ENCODE data around the gene ACSS2.

The ACSS2 gene

GRCh38 chr20:34968042-34968775, 91.8 kb downstream of the ACSS2 start:
- ATAC-seq (ENCODE audit: insufficient read depth, low read depth) (no peak), DNase-seq (no peak)
- no peaks in the 10 kb centered on the region for H3K79me2 ChIP-seq (ENCODE audit: insufficient read depth, low read length)
- H3K9ac ChIP-seq (ENCODE audit: low read depth, low read length) = no peak overlapping the region
- TF ChIP-seq CTCF (IDR thresholded peaks at IDR 0.05; ENCODE audit: borderline replicate concordance, extremely low read depth, low read length, poor library complexity, severe bottlenecking) (no peak), EZH2 (IDR thresholded peaks at IDR 0.05; ENCODE audit: borderline replicate concordance, low read depth, low read length, severe bottlenecking) (no peak)
- H3K4me1 ChIP-seq (ENCODE audit: insufficient read depth, low read length) = no peaks in the 10 kb centered on the region
- H3K36me3 ChIP-seq (ENCODE audit: insufficient read depth, low read length) = no peaks in the 10 kb centered on the region
- H3K27ac ChIP-seq (ENCODE audit: low read length) = no peak overlapping the region
- H4K20me1 ChIP-seq (ENCODE audit: insufficient read depth, low read length) = no peaks in the 10 kb centered on the region
- H3K9me3 ChIP-seq (ENCODE audit: insufficient read depth, low read length, severe bottlenecking) = no peaks in the 10 kb centered on the region
- no peak overlapping the region for H3K4me3 ChIP-seq (ENCODE audit: low read depth in 1 of 2, low read length in 2 of 2)
- no peaks in the 10 kb centered on the region for H3K27me3 ChIP-seq (ENCODE audit: insufficient read depth, low read length, poor library complexity)
- H3K4me2 ChIP-seq (ENCODE audit: insufficient read depth, low read length) = no peak overlapping the region
- no peak overlapping the region for H2AFZ ChIP-seq (ENCODE audit: low read depth, low read length)

- Histone ChIP-seq H3K27me3 (ENCODE audit: insufficient read depth, low read length, poor library complexity) (no peaks in the 10 kb centered on the region), H3K4me1 (ENCODE audit: insufficient read depth, low read length) (no peaks in the 10 kb centered on the region), H3K4me3 (ENCODE audit: low read depth in 1 of 2, low read length in 2 of 2) (no peak overlapping the region), H4K20me1 (ENCODE audit: insufficient read depth, low read length) (no peaks in the 10 kb centered on the region), H3K9ac (ENCODE audit: low read depth, low read length) (no peak overlapping the region), H3K36me3 (ENCODE audit: insufficient read depth, low read length) (no peaks in the 10 kb centered on the region), H2AFZ (ENCODE audit: low read depth, low read length) (no peak overlapping the region), H3K79me2 (ENCODE audit: insufficient read depth, low read length) (no peaks in the 10 kb centered on the region), H3K9me3 (ENCODE audit: insufficient read depth, low read length, severe bottlenecking) (no peaks in the 10 kb centered on the region), H3K27ac (ENCODE audit: low read length) (no peak overlapping the region), H3K4me2 (ENCODE audit: insufficient read depth, low read length) (no peak overlapping the region)
- TF ChIP-seq CTCF (IDR thresholded peaks at IDR 0.05; ENCODE audit: borderline replicate concordance, extremely low read depth, low read length, poor library complexity, severe bottlenecking) (no peak), EZH2 (IDR thresholded peaks at IDR 0.05; ENCODE audit: borderline replicate concordance, low read depth, low read length, severe bottlenecking) (no peak)
- DNase-seq = no peak
- ATAC-seq (ENCODE audit: insufficient read depth, low read depth) = no peak
Measured at GRCh38 chr20:34970193-34970840, 93.9 kb downstream of the ACSS2 start.

GRCh38 chr20:34970846-34971560, 94.6 kb downstream of the ACSS2 start:
- Histone ChIP-seq H4K20me1 (ENCODE audit: insufficient read depth, low read length) (no peaks in the 10 kb centered on the region), H3K27me3 (ENCODE audit: insufficient read depth, low read length, poor library complexity) (no peaks in the 10 kb centered on the region), H3K4me1 (ENCODE audit: insufficient read depth, low read length) (no peaks in the 10 kb centered on the region), H3K27ac (ENCODE audit: low read length) (no peak overlapping the region), H2AFZ (ENCODE audit: low read depth, low read length) (no peak overlapping the region), H3K4me3 (ENCODE audit: low read depth in 1 of 2, low read length in 2 of 2) (no peak overlapping the region), H3K9me3 (ENCODE audit: insufficient read depth, low read length, severe bottlenecking) (no peaks in the 10 kb centered on the region), H3K36me3 (ENCODE audit: insufficient read depth, low read length) (no peaks in the 10 kb centered on the region), H3K9ac (ENCODE audit: low read depth, low read length) (no peak overlapping the region), H3K79me2 (ENCODE audit: insufficient read depth, low read length) (no peaks in the 10 kb centered on the region), H3K4me2 (ENCODE audit: insufficient read depth, low read length) (no peak overlapping the region)
- TF ChIP-seq CTCF (IDR thresholded peaks at IDR 0.05; ENCODE audit: borderline replicate concordance, extremely low read depth, low read length, poor library complexity, severe bottlenecking) (no peak), EZH2 (IDR thresholded peaks at IDR 0.05; ENCODE audit: borderline replicate concordance, low read depth, low read length, severe bottlenecking) (no peak)
- ATAC-seq (ENCODE audit: insufficient read depth, low read depth) = no peak
- no peak for DNase-seq

All from DND-41 (cell line).